Chondrocyte (in vitro differentiated cells): ENCODE measurements around the gene CDH12. TPM values are rescaled to one million over a fixed set of nuclear protein-coding genes. Genes with fewer than 3 reads are reported as not detected.

Experiments used
- DNase-seq: peaks from one replicate; pipeline ENCODE4 v3.0.0; 2021; ENCODE audit warnings: mixed read lengths, low spot score
- H3K27ac Mint-ChIP-seq: one replicate; pipeline ENCODE4 v1.8.0; 2021; ENCODE audit warnings: mild to moderate bottlenecking, moderate library complexity, mixed read lengths; ENCODE audit not compliant: unreplicated experiment
- H3K27me3 Mint-ChIP-seq: 2 replicates; pipeline ENCODE4 v1.8.0; 2021; ENCODE audit warnings: low read depth, mixed read lengths
- H3K36me3 Mint-ChIP-seq: 2 replicates; pipeline ENCODE4 v1.8.0; 2021; ENCODE audit warnings: low read depth, mixed read lengths
- H3K4me1 Mint-ChIP-seq: 2 replicates; pipeline ENCODE4 v1.8.0; 2021; ENCODE audit warnings: low read depth, mild to moderate bottlenecking, mixed read lengths
- H3K4me3 Mint-ChIP-seq: one replicate; pipeline ENCODE4 v1.8.0; 2021; ENCODE audit warnings: mild to moderate bottlenecking, moderate library complexity, mixed read lengths; ENCODE audit not compliant: unreplicated experiment
- H3K9me3 Mint-ChIP-seq: 2 replicates; pipeline ENCODE4 v1.8.0; 2021; ENCODE audit warnings: low read depth, mixed read lengths
- total RNA-seq: library from RNA; stranded (reverse); gene quantifications from 3 replicates; pipeline ENCODE4 v1.2.1, GENCODE V29; 2021
- TF ChIP-seq, protein P1 (sequence below): fragments of 200-600 bp; sonication (generic); IDR thresholded peaks from 2 replicates; pipeline ENCODE4 v1.5.0; 2021; ENCODE audit warnings: antibody characterized with exemption, mild to moderate bottlenecking, moderate library complexity

Gene CDH12
- total RNA-seq, 1 donor from 2014 or later: not detected

- no peaks in the 10 kb centered on the region for H3K36me3 Mint-ChIP-seq
- DNase-seq: no peak
- H3K27ac Mint-ChIP-seq: no peak overlapping the region
- TF ChIP-seq, protein P1, sequence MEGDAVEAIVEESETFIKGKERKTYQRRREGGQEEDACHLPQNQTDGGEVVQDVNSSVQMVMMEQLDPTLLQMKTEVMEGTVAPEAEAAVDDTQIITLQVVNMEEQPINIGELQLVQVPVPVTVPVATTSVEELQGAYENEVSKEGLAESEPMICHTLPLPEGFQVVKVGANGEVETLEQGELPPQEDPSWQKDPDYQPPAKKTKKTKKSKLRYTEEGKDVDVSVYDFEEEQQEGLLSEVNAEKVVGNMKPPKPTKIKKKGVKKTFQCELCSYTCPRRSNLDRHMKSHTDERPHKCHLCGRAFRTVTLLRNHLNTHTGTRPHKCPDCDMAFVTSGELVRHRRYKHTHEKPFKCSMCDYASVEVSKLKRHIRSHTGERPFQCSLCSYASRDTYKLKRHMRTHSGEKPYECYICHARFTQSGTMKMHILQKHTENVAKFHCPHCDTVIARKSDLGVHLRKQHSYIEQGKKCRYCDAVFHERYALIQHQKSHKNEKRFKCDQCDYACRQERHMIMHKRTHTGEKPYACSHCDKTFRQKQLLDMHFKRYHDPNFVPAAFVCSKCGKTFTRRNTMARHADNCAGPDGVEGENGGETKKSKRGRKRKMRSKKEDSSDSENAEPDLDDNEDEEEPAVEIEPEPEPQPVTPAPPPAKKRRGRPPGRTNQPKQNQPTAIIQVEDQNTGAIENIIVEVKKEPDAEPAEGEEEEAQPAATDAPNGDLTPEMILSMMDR: no peak
- peaks cover 6% of the 10 kb centered on the region for H3K9me3 Mint-ChIP-seq
- H3K4me3 Mint-ChIP-seq: no peak overlapping the region
- peaks cover 5% of the 10 kb centered on the region for H3K27me3 Mint-ChIP-seq
- no peaks in the 10 kb centered on the region for H3K4me1 Mint-ChIP-seq
Observed at GRCh38 chr5:22567983-22568382, 285.2 kb downstream of the CDH12 start.

GRCh38 chr5:22560147-22560546 lies 293.0 kb downstream of the CDH12 start:
- TF ChIP-seq, protein P1: no peak
- DNase-seq: no peak
- Mint-ChIP-seq H3K27ac (no peak overlapping the region), H3K4me1 (no peaks in the 10 kb centered on the region), H3K9me3 (no peaks in the 10 kb centered on the region), H3K36me3 (no peaks in the 10 kb centered on the region), H3K27me3 (peaks cover 4% of the 10 kb centered on the region), H3K4me3 (no peak overlapping the region)

DNA sequence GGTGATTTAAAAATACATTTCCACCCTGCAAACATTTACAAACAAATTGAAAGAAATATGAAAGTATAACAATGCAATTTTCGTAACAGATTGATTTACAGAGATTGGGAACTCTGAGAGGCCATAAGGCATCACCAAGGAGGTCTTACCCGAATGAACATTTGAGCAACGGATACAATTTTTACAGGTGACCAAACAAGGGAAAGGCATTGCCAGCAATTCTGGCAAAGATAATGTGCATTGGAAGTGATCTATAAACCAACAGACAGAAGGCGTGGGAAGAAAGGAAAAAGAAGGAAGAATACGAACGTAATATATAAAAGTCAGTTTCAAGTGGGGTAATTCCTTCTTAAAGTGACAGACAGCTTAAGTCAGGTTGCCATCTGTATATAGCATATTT lies 295.9 kb downstream of the CDH12 start:
- Mint-ChIP-seq H3K4me3 (no peak overlapping the region), H3K4me1 (no peaks in the 10 kb centered on the region), H3K27ac (no peak overlapping the region), H3K27me3 (peaks cover 8% of the 10 kb centered on the region), H3K9me3 (no peaks in the 10 kb centered on the region), H3K36me3 (no peaks in the 10 kb centered on the region)
- TF ChIP-seq, protein P1: no peak
- no peak for DNase-seq

DNA sequence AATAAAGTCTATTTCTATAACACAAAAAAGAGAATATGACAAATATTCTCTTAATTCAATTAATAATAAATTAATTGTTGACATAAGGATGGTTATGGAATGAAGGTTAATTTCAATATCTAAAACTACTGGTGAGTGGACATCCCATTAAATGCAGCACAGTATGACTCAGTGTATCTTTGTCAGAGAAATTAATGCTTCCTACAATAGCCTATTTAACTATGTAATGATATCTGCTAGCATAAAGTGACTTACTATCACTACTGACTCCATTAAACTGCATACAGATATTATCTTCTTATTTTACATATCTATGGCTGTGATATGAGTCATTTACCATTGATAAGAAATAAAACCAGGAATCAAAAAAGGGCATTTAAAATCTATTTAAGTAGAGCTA lies 298.7 kb downstream of the CDH12 start:
- Mint-ChIP-seq H3K27ac (no peak overlapping the region), H3K4me1 (no peaks in the 10 kb centered on the region), H3K27me3 (peaks cover 23% of the 10 kb centered on the region), H3K9me3 (no peaks in the 10 kb centered on the region), H3K36me3 (no peaks in the 10 kb centered on the region), H3K4me3 (no peak overlapping the region)
- DNase-seq: no peak
- TF ChIP-seq, protein P1: no peak

DNA sequence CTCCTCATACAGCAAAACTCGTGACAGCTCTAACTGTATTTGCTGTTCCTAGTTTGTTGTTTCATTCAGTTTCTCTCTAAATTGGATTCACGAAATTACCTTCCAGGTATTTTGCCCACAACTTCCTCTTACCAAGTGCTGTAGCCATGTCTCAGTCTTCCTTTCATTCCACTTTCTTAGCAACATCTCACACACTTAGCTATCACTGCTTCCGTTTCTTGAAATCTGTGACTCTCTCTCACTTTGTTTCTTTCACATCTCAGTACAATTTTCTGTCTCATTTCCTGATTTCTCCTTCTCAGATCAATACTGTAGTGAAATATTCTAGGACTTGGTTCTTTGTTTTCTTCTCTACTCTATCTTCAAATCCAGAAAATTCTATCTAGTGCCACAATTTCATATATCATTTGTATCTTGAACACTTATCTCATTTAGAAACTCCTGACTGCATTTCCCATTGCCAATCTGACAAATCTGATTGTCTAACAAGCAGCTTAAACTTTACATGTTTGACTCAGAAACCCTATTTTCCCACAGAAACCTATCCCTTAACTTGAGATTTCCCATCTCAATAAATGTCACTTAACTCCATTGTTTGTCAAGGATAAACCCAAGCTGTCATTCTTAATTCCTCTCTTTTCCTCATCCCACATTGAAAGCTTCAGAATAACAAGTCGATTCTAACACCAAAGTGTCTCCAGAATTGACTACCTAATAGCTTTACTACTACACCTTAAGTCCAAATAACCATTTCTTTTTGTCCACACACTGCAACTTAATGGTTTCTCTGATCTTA lies 303.1 kb downstream of the CDH12 start:
- no peak for DNase-seq
- TF ChIP-seq, protein P1: no peak

More for the DNA sequence above, 303.1 kb downstream of the CDH12 start:
- Mint-ChIP-seq H3K27me3 (peaks cover 23% of the 10 kb centered on the region), H3K4me1 (no peaks in the 10 kb centered on the region), H3K9me3 (no peaks in the 10 kb centered on the region), H3K27ac (no peak overlapping the region), H3K36me3 (no peaks in the 10 kb centered on the region), H3K4me3 (no peak overlapping the region)
